ENCODE measurements around the gene HMOX2. TPM values are rescaled to one million over a fixed set of nuclear protein-coding genes. Genes with fewer than 3 reads are reported as not detected.

Gene HMOX2
- total and polyA plus RNA-seq, 2 of the 13 experiments (the other 11 are each of a cell fraction or from before 2014, with no cell fraction given): 60.3 to 70.4 TPM

DNA sequence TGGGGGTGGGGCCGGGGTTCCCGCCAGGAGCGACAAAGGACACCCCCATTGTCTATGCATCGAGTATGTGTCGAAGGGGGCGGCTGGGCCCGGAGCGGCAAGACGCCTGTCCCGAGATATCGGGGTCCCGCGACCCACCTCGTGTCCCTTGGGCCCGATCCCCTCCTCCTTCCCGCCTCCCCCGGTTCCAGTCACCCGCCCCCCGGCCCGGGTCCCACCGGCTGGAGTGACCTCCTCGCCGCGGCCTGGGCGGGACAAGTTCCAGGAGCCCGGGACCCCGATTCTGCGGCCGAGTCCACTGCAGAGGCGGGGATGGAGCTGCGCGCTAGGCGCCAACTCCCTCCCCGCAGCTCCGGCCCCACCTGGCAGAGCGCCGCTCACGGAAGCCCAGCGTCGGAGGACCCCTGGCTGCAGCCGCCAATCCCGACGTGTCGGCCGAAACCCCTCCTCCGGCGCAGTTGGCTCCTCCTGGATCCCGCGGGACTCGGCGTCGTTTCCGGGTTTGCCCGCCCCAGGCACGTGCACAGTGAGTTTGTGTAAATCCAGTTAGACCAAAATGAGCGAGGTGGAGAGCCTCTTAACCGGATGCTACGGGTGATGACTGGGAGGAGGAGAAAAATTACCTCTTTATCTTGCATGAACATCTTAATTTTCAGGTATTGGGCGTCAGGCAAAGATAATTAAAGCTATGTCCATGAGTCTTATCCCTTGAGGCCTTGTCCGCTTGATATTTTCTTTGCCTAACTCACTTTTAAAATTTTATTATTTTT is 1.8 kb upstream of the HMOX2 start, which contains the start of gene NMRAL1 (continued):
- TF ChIP-seq ELF4 (CRISPR knock-in tag; IDR thresholded peaks at IDR 0.05; ENCODE audit: borderline replicate concordance) (peak; percentile 83; the same call in 1 of the 2 replicates), DMAP1 (CRISPR knock-in tag; IDR thresholded peaks at IDR 0.05) (peak; percentile 66; the same call in 1 of the 2 replicates), KDM6A (CRISPR knock-in tag; IDR thresholded peaks at IDR 0.05; ENCODE audit: low read depth) (no peak), NFRKB (IDR thresholded peaks at IDR 0.05) (no peak), SP5 (CRISPR knock-in tag; IDR thresholded peaks at IDR 0.05; ENCODE audit: borderline replicate concordance, low read depth) (peak; percentile 67), ZNF782 (CRISPR knock-in tag; IDR thresholded peaks at IDR 0.05; ENCODE audit: borderline replicate concordance) (no peak), LCORL (IDR thresholded peaks at IDR 0.05) (no peak), LCORL (CRISPR knock-in tag; IDR thresholded peaks at IDR 0.05) (0 out of 2 replicates have a peak, but pooled peaks have one; percentile 50), NR2C2 (CRISPR knock-in tag; IDR thresholded peaks at IDR 0.05; ENCODE audit: borderline replicate concordance) (peak; percentile 42; the same call in 1 of the 2 replicates), KAT8 (CRISPR knock-in tag; IDR thresholded peaks at IDR 0.05) (peak; percentile 77), SMARCC2 (IDR thresholded peaks at IDR 0.05) (no peak), PHB2 (IDR thresholded peaks at IDR 0.05; ENCODE audit: partially characterized antibody) (no peak), TARDBP (CRISPR knock-in tag; IDR thresholded peaks at IDR 0.05) (peak; percentile 63; the same call in 1 of the 2 replicates), RBM39 (IDR thresholded peaks at IDR 0.05; ENCODE audit: low read depth, low read length, poor library complexity, severe bottlenecking) (peak; percentile 26), TAF1 (CRISPR knock-in tag; IDR thresholded peaks at IDR 0.05) (peak; percentile 61), ZNF777 (CRISPR knock-in tag; IDR thresholded peaks at IDR 0.05) (0 out of 2 replicates have a peak, but pooled peaks have one; percentile 17), NFIB (CRISPR knock-in tag; IDR thresholded peaks at IDR 0.05; ENCODE audit: borderline replicate concordance) (no peak), ZNF674 (CRISPR knock-in tag; IDR thresholded peaks at IDR 0.05; ENCODE audit: low read depth) (no peak), DNMT1 (CRISPR knock-in tag; IDR thresholded peaks at IDR 0.05) (0 out of 2 replicates have a peak, but pooled peaks have one; percentile 46)
- TF ChIP-seq, protein P1, sequence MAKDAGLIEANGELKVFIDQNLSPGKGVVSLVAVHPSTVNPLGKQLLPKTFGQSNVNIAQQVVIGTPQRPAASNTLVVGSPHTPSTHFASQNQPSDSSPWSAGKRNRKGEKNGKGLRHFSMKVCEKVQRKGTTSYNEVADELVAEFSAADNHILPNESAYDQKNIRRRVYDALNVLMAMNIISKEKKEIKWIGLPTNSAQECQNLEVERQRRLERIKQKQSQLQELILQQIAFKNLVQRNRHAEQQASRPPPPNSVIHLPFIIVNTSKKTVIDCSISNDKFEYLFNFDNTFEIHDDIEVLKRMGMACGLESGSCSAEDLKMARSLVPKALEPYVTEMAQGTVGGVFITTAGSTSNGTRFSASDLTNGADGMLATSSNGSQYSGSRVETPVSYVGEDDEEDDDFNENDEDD (CRISPR knock-in tag; IDR thresholded peaks at IDR 0.05; ENCODE audit: borderline replicate concordance): peak; percentile 85; the same call in 1 of the 2 replicates
- TF ChIP-seq, protein P2, sequence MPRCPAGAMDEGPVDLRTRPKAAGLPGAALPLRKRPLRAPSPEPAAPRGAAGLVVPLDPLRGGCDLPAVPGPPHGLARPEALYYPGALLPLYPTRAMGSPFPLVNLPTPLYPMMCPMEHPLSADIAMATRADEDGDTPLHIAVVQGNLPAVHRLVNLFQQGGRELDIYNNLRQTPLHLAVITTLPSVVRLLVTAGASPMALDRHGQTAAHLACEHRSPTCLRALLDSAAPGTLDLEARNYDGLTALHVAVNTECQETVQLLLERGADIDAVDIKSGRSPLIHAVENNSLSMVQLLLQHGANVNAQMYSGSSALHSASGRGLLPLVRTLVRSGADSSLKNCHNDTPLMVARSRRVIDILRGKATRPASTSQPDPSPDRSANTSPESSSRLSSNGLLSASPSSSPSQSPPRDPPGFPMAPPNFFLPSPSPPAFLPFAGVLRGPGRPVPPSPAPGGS (CRISPR knock-in tag; IDR thresholded peaks at IDR 0.05): no peak; the same call in 1 of the 2 replicates
- TF ChIP-seq, protein P3, sequence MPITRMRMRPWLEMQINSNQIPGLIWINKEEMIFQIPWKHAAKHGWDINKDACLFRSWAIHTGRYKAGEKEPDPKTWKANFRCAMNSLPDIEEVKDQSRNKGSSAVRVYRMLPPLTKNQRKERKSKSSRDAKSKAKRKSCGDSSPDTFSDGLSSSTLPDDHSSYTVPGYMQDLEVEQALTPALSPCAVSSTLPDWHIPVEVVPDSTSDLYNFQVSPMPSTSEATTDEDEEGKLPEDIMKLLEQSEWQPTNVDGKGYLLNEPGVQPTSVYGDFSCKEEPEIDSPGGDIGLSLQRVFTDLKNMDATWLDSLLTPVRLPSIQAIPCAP (CRISPR knock-in tag; IDR thresholded peaks at IDR 0.05; ENCODE audit: low read depth): no peak
- TF ChIP-seq, protein P4, sequence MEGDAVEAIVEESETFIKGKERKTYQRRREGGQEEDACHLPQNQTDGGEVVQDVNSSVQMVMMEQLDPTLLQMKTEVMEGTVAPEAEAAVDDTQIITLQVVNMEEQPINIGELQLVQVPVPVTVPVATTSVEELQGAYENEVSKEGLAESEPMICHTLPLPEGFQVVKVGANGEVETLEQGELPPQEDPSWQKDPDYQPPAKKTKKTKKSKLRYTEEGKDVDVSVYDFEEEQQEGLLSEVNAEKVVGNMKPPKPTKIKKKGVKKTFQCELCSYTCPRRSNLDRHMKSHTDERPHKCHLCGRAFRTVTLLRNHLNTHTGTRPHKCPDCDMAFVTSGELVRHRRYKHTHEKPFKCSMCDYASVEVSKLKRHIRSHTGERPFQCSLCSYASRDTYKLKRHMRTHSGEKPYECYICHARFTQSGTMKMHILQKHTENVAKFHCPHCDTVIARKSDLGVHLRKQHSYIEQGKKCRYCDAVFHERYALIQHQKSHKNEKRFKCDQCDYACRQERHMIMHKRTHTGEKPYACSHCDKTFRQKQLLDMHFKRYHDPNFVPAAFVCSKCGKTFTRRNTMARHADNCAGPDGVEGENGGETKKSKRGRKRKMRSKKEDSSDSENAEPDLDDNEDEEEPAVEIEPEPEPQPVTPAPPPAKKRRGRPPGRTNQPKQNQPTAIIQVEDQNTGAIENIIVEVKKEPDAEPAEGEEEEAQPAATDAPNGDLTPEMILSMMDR (CRISPR knock-in tag; IDR thresholded peaks at IDR 0.05): peak; percentile 35; the same call in 1 of the 2 replicates
- TF ChIP-seq, protein P5, sequence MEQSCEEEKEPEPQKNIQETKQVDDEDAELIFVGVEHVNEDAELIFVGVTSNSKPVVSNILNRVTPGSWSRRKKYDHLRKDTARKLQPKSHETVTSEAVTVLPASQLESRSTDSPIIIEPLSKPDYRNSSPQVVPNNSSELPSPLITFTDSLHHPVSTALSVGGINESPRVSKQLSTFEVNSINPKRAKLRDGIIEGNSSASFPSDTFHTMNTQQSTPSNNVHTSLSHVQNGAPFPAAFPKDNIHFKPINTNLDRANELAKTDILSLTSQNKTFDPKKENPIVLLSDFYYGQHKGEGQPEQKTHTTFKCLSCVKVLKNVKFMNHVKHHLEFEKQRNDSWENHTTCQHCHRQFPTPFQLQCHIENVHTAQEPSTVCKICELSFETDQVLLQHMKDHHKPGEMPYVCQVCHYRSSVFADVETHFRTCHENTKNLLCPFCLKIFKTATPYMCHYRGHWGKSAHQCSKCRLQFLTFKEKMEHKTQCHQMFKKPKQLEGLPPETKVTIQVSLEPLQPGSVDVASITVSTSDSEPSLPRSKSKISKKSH (CRISPR knock-in tag; IDR thresholded peaks at IDR 0.05; ENCODE audit: borderline replicate concordance): no peak
